ACC112 (cell line): ENCODE measurements around the gene IGFALS.
A peak's percentile ranks its signal among the peaks of the same experiment; 100 is the strongest.

Source experiments
- H2AFZ ChIP-seq: fragments of 200-600 bp; sonication (generic); one replicate; pipeline ENCODE4 v1.6.0; 2017; ENCODE audit warnings: antibody characterized with exemption, low read length; ENCODE audit not compliant: unreplicated experiment
- H3K27ac ChIP-seq: fragments of 200-600 bp; sonication (generic); 2 replicates; pipeline ENCODE4 v1.5.1; 2014; ENCODE audit warnings: low read depth, mild to moderate bottlenecking, antibody characterized with exemption, low read length, moderate library complexity
- H3K27me3 ChIP-seq: fragments of 200-600 bp; sonication (generic); 2 replicates; pipeline ENCODE4 v1.6.1; 2014; ENCODE audit warnings: mild to moderate bottlenecking, antibody characterized with exemption, low read length, moderate library complexity, mixed read lengths; ENCODE audit not compliant: insufficient read depth
- H3K36me3 ChIP-seq: fragments of 200-600 bp; sonication (generic); 2 replicates; pipeline ENCODE4 v1.6.1; 2016; ENCODE audit warnings: mild to moderate bottlenecking, antibody characterized with exemption, low read length, moderate library complexity, mixed read lengths; ENCODE audit not compliant: insufficient read depth
- H3K4me1 ChIP-seq: fragments of 200-600 bp; sonication (generic); one replicate; pipeline ENCODE4 v1.6.1; 2016; ENCODE audit warnings: low read length, mixed read lengths; ENCODE audit not compliant: insufficient read depth, unreplicated experiment, control insufficient read depth
- H3K4me3 ChIP-seq: fragments of 200-600 bp; sonication (generic); 2 replicates; pipeline ENCODE4 v1.5.1; 2014; ENCODE audit warnings: mild to moderate bottlenecking, low read depth, low read length
- H3K79me2 ChIP-seq: fragments of 200-600 bp; sonication (generic); one replicate; pipeline ENCODE4 v1.6.0; 2016; ENCODE audit warnings: low read length; ENCODE audit not compliant: control insufficient read depth, unreplicated experiment, insufficient read depth

IGFALS gene

DNA sequence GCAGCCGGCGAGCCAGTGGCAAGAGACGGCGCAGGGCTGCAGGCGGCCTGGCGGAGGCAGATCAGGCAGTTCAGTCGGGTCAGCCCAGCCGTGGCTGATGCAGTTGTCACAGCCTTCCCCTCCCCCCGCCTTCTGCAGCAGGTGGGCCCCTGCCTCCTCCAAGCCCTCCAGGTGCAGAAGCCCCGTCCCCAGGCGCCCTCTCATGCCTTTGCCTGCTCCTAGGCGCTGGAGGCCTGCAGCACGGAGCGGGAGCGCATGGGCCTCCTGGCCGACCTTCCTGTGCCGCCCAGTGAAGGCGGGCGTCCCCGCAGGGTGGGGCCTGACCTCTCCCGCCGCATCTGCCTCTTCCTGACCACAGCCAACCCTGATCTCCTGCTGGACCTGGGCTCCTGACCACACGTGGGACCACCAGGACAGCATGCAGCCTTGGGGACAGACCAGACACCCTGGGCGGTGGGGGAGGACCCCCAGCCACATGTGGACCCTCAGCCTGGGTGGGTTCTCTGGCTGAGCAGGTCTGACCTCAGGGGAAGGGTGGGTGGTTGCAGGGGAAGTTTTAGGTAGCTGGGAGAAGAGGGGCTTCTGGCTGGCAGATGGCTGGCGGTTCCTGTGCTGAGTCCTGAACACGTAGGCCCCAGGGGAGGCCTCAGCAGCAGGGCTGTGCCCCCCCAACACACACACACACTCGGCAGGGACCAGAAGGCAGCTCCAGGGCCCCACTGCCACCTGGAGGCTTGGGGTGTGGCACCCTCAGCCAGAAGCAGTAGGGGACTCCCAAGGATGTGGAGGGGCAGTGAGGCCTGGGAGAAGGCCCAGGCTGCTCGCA lies 17.4 kb downstream of the IGFALS start:
- H3K27ac ChIP-seq: no peak overlapping the region
- peaks cover 13% of the 10 kb centered on the region for H3K4me1 ChIP-seq
- no peaks in the 10 kb centered on the region for H3K27me3 ChIP-seq
- no peak overlapping the region for H3K4me3 ChIP-seq
- no peaks in the 10 kb centered on the region for H3K36me3 ChIP-seq
- peaks cover 17% of the 10 kb centered on the region for H3K79me2 ChIP-seq
- H2AFZ ChIP-seq: no peak overlapping the region

DNA sequence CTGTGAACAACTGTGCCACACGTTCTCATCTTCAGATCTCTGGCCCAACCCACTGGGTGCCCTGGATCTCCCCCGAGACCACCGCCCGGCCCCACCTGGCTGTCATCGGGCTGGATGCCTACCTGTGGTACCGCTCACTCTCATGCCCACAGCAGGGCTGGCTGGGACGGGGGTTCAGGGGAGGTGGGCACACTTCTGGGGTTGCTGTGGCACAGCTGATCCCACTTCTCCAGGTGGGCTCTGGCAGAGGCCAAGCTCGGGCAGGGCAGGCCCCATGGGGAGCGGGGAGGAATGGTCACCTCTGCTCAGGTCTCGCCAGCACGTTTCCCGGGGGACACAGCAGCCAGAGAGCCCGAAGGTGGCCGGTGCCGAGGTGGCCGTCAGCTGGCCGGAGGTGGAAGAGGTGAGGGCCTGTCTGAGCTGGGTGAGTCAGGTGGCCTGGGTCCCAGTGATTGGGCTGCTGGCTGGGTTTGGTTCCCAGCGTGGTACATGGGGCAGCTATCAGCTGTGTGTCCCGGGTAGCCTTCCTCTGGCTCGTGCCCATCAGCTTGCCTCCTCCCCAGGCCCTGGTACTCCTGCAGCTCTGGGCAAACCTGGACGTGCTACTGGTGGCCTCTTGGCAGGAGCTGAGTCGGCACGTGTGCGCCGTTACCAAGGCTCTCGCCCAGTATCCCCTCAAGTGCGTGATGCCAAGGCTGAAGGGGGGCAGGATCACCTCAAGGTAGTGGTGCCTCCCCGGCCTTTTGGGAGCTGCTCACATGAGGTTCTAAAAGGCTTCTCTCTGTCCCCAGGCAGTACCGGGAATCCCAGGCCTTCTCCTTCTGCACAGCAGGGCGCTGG lies 18.3 kb downstream of the IGFALS start:
- H3K4me1 ChIP-seq: peaks cover 14% of the 10 kb centered on the region
- H2AFZ ChIP-seq: no peak overlapping the region
- H3K79me2 ChIP-seq: peaks cover 17% of the 10 kb centered on the region
- H3K4me3 ChIP-seq: no peak overlapping the region; the same call in 1 of the 2 replicates
- H3K27ac ChIP-seq: no peak overlapping the region
- H3K36me3 ChIP-seq: no peaks in the 10 kb centered on the region
- H3K27me3 ChIP-seq: no peaks in the 10 kb centered on the region

DNA sequence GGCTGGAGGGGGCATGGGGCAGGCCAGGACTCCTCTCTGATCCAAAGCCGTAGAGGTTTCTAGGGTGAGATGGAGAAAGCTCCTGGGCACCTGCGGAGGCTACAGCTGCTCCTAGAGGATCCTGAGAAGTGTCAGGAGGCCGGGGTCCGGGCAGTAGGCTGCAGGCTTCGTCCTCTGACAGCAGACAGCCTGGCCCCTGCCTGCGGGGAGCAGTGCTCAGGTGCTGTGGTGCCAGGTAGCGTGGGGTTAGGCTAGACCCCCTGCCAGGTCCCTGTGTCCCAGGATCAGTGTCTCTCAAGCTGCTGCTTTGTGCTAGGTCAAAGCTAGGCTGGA lies 19.1 kb downstream of the IGFALS start:
- Histone ChIP-seq H3K79me2 (peaks cover 17% of the 10 kb centered on the region), H3K36me3 (no peaks in the 10 kb centered on the region), H3K27me3 (no peaks in the 10 kb centered on the region), H2AFZ (no peak overlapping the region), H3K27ac (no peak overlapping the region), H3K4me3 (peak overlapping the region; percentile 97), H3K4me1 (peaks cover 18% of the 10 kb centered on the region)

DNA sequence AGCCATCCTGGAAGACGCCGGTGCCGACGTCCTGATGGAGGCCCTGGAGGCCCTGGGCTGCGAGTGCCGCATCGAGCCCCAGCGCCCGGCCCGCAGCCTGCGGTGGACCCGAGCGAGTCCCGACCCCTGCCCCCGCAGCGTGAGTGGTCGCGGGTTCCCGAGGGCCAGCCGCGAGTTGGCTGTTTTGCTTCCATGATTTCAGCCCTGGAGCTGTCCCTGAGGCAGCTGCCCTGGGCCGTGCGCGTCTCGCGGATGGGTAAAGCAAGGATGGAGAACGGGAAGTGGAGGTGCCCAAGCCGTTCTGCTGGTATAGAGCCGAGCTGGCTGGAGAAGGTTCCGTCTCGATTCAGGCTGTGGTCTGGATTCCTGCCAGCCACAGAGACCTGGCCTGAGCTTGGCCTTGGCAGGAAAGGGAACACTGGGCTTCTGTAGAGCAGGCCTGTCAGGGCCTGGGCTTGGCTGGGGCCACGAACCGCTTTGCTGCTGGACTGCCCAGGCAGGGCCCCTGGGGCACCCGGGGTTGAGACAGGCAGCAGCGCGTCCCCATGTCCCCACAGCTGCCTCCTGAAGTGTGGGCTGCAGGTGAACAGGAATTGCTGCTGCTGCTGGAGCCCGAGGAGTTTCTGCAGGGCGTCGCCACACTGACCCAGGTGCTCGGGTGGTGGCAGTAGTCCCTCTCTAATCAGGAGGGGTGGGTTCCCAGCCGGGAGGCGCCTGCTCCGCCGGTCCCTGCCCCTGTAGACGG lies 19.6 kb downstream of the IGFALS start:
- H3K27ac ChIP-seq: no peak overlapping the region
- H3K4me3 ChIP-seq: peak overlapping the region; percentile 97
- H2AFZ ChIP-seq: peak overlapping the region; percentile 16
- H3K79me2 ChIP-seq: peaks cover 17% of the 10 kb centered on the region
- peaks cover 18% of the 10 kb centered on the region for H3K4me1 ChIP-seq
- no peaks in the 10 kb centered on the region for H3K36me3 ChIP-seq
- H3K27me3 ChIP-seq: no peaks in the 10 kb centered on the region

DNA sequence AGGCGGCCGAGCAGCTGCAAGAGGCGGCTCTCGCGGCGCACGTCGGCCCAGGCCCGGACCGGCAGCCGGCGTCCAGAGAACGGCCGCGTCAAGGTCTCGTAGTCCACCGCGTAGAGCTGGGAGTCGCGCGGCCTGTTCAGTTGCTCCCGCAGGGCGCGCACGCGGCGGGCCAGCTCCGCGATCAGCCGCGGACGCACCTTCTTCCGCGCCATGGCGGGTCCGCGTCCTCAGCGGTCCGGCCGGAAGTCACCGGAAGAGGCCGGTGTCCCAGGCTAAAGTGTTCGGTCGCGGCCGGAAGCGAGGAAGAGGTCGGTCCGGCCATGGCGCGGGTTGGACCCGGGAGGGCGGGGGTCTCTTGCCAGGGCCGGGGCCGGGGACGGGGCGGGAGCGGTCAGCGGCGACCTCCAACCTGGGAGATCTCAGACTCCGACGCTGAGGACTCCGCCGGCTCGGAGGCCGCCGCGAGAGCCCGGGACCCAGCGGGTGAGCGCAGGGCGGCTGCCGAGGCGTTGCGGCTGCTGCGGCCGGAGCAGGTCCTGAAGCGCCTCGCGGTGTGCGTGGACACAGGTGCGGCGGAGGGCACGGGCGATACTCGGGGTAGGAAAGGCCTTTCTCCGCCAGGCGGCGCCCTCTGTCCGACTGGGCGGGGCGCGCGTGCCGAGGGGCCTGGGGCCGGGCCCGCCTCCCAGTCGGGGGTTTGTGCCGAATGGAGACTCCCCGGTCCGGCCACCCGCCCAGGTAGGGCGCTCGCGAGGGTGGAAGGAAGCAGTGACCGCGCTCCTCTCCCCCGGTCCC lies 20.4 kb downstream of the IGFALS start, which contains the start of gene MRPS34:
Gene MRPS34, minus strand, starts transcription at position 227 of the 795 bp plus-strand sequence. Its CDS starts 15 bp downstream, at position 212.
- peak within 1 kb of the TSS; percentile 65 for H2AFZ ChIP-seq
- H3K27ac ChIP-seq: peak within 1 kb of the TSS; percentile 69
- H3K79me2 ChIP-seq: peaks cover 17% of the 10 kb centered on the region
- H3K4me1 ChIP-seq: peaks cover 18% of the 10 kb centered on the region
- H3K4me3 ChIP-seq: peak within 1 kb of the TSS; percentile 97
- H3K27me3 ChIP-seq: no peaks in the 10 kb centered on the region
- H3K36me3 ChIP-seq: peaks cover 4% of the 10 kb centered on the region; the same call in 1 of the 2 replicates

DNA sequence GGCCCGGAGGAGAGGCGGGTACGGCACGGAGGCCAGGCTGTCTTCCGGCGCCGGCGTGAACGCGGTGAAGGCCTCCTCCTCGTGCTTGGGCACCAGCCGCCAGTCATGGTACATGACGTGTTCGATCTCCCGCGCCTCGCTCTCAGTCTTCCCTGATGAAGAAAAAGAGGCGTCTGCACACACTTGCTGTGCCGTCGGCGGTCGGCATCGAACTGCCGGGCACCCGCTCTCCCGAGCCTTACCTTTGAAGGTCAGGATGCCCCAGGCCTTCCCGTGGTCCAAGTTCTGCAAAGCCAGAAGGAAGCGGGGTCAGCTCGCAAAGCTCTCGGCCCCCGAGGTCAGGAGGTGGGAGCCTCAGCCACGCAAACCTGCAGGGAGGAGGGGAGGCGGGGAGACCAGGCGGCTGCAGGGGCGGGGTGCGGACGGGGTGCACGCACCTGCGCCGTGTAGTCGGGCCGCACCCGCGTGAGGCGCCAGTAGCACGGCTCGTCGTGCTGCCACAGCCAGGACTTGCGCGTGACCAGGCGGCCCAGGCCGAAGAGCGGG lies 21.1 kb downstream of the IGFALS start, which contains the start of gene EME2:
Gene EME2, plus strand, starts transcription at position 449 of the 546 bp plus-strand sequence. CDS start 418 bp downstream, outside the sequence.
- peaks cover 18% of the 10 kb centered on the region for H3K4me1 ChIP-seq
- peaks cover 5% of the 10 kb centered on the region; the same call in 1 of the 2 replicates for H3K36me3 ChIP-seq
- peak within 1 kb of the TSS; percentile 97 for H3K4me3 ChIP-seq
- no peaks in the 10 kb centered on the region for H3K27me3 ChIP-seq
- H3K27ac ChIP-seq: peak within 1 kb of the TSS; percentile 69
- peaks cover 17% of the 10 kb centered on the region for H3K79me2 ChIP-seq
- peak within 1 kb of the TSS; percentile 65 for H2AFZ ChIP-seq

DNA sequence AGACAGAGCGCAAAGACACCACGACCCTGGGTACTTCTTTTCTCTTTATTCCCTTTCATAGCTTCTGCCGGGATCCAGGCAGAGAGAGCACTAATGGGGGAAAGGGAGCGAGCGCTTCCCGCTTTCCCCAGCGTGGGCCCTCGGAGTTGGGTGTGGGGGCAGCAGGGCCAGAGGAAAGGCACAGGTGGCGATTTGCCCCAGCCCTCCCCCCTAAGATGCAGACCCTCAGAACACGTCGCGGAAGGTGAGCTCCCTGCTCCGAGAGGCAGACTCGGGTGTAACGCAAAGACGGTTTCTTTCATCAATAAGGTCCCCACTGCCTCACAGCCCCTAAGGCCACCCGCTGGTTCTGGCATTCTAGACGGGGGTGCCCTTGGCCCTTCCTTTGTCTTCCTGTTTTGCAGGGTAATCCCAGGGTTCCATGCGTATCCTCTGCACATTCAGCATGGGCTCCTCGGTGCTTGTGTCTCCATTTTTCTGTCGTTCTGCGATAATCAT lies 21.6 kb downstream of the IGFALS start:
- Histone ChIP-seq H3K4me3 (peak overlapping the region; percentile 97), H3K27ac (peak overlapping the region; percentile 69; the same call in 1 of the 2 replicates), H3K4me1 (peaks cover 18% of the 10 kb centered on the region), H3K27me3 (no peaks in the 10 kb centered on the region), H3K36me3 (peaks cover 5% of the 10 kb centered on the region; the same call in 1 of the 2 replicates), H2AFZ (no peak overlapping the region), H3K79me2 (peaks cover 17% of the 10 kb centered on the region)

DNA sequence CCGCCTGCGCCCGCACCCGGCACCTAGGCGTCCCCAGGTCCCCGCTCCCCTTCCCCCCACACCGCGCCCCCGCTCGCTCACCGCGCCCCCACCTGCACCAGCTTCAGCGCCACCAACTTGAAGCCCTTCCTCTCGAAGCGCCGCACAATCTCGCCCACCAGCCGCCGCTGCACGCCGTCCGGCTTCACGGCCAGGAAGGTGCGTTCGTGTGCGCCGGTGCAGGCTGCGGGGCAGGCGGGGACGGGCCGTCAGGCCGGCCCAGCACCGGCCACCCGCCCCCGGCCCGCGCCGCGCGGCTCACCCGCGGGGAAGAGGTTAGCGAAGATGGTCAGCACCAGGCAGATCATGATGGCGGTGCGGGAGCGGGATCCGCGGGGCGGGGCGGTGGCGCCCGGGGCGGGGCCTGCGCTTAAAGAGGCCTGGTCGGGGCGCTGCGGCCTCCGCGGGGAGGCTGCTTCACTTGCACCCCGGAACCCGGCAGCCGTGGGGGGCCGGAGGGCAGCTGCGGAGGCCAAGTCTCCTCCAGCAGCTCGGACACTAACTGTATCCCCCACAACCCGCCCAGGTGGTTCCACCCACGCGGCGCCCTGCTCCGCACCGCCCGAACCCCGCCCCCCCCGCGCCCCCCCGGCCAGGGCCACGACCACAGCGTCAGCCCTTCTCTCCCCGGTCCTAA lies 22.2 kb downstream of the IGFALS start, which contains the start of gene NME3:
Gene NME3, minus strand, starts transcription at position 356 of the 676 bp plus-strand sequence. Its CDS starts 9 bp downstream, at position 347.
- Histone ChIP-seq H3K27me3 (no peaks in the 10 kb centered on the region), H3K36me3 (peaks cover 5% of the 10 kb centered on the region; the same call in 1 of the 2 replicates), H2AFZ (peak within 1 kb of the TSS; percentile 22), H3K4me1 (peaks cover 18% of the 10 kb centered on the region), H3K27ac (peak within 1 kb of the TSS; percentile 69; the same call in 1 of the 2 replicates), H3K79me2 (peaks cover 17% of the 10 kb centered on the region), H3K4me3 (peak within 1 kb of the TSS; percentile 97)
